MCF 10A (cell line): ENCODE data around the gene SEMA3F. TPM values are rescaled to one million over a fixed set of nuclear protein-coding genes. Genes with fewer than 3 reads are reported as not detected.

Source experiments
- BruUV-seq: library from RNA; stranded (reverse); fragments of 400-500 nt; replicated peaks from 2 replicates; lab custom pipeline; 2021; lab: Mats Ljungman, UMichigan
- CTCF ChIA-PET: fragments of 300-600 bp; sonication (Branson Sonifier 250); formaldehyde crosslinking; extraction: SDS; loops from one replicate; lab custom pipeline; 2021; ENCODE audit warnings: antibody characterized with exemption, inconsistent platforms; lab: Yijun Ruan, JAX
- POLR2A ChIA-PET: fragments of 300-600, 350-650 bp; sonication (Branson Sonifier 250); formaldehyde crosslinking; extraction: SDS; loops from one replicate; lab custom pipeline; 2020; ENCODE audit warnings: antibody characterized with exemption, inconsistent platforms; lab: Yijun Ruan, JAX
- DNase-seq: peaks from one replicate; pipeline ENCODE4 v3.0.0-alpha.2; 2018; ENCODE audit not compliant: unreplicated experiment
- H3K27ac Mint-ChIP-seq: one replicate; pipeline ENCODE4 v1.8.0; 2022; ENCODE audit warnings: mild to moderate bottlenecking, low read depth, mixed read lengths; ENCODE audit not compliant: unreplicated experiment
- H3K27me3 Mint-ChIP-seq: one replicate; pipeline ENCODE4 v1.8.0; 2022; ENCODE audit warnings: mixed read lengths; ENCODE audit not compliant: insufficient read depth, unreplicated experiment
- H3K36me3 Mint-ChIP-seq: one replicate; pipeline ENCODE4 v1.8.0; 2022; ENCODE audit warnings: mild to moderate bottlenecking, moderate library complexity, mixed read lengths; ENCODE audit not compliant: insufficient read depth, unreplicated experiment
- H3K4me1 Mint-ChIP-seq: one replicate; pipeline ENCODE4 v1.8.0; 2022; ENCODE audit warnings: mixed read lengths; ENCODE audit not compliant: insufficient read depth, unreplicated experiment
- H3K4me3 Mint-ChIP-seq: one replicate; pipeline ENCODE4 v1.8.0; 2022; ENCODE audit warnings: mild to moderate bottlenecking, moderate library complexity, mixed read lengths; ENCODE audit not compliant: unreplicated experiment
- H3K9me3 Mint-ChIP-seq: one replicate; pipeline ENCODE4 v1.8.0; 2022; ENCODE audit warnings: mixed read lengths; ENCODE audit not compliant: unreplicated experiment
- CTCF ChIP-seq: fragments of 200-600 bp; IDR thresholded peaks from one replicate; pipeline ENCODE4 v1.8.0; 2022; ENCODE audit warnings: antibody characterized with exemption, mild to moderate bottlenecking; ENCODE audit not compliant: unreplicated experiment
- intact Hi-C: fragments of 100-400 bp; cut with micrococcal nuclease; formaldehyde crosslinking; loops from 2 replicates; pipeline ENCODE4 v1.14.1; 2022
- total RNA-seq: library from RNA; stranded (reverse); gene quantifications from 2 replicates; pipeline ENCODE4 v1.2.3, GENCODE V29; 2022

The SEMA3F gene
- total RNA-seq, 1 experiment from 2014 or later = 34.6 TPM

GRCh38 chr3:50182533-50183099 is 27.5 kb downstream of the SEMA3F start:
- no peaks in the 10 kb centered on the region for H3K27me3 Mint-ChIP-seq
- BruUV-seq = no TSS peak
- ChIA-PET POLR2A (interaction anchor here (0.6 to 1.1 kb wide), 4 partner anchors 10 to 62 kb away, joined by 3 to 6 read pairs (median 3); no protein-coding TSS in a partner anchor), CTCF (interaction anchor here (1.3 to 16.0 kb wide), 4 partner anchors 9 to 61 kb away, joined by 5 to 245 read pairs (median 12); partner anchors contain the start of gene GNAT1)
- H3K27ac Mint-ChIP-seq = no peak overlapping the region
- peaks cover 83% of the 10 kb centered on the region for H3K36me3 Mint-ChIP-seq
- no peaks in the 10 kb centered on the region for H3K9me3 Mint-ChIP-seq
- no peak overlapping the region for H3K4me3 Mint-ChIP-seq
- intact Hi-C loops = no loop called here
- TF ChIP-seq CTCF = no peak
- DNase-seq = no peak
- no peaks in the 10 kb centered on the region for H3K4me1 Mint-ChIP-seq

- no peak for DNase-seq
- POLR2A ChIA-PET = interaction anchor here (0.6 kb wide), 1 partner anchor 19 kb away, joined by 3 read pairs; no protein-coding TSS in a partner anchor
- intact Hi-C loops = no loop called here
- TF ChIP-seq CTCF = no peak
- CTCF ChIA-PET = interaction anchor here (0.7 to 16.0 kb wide), 7 partner anchors 8 to 222 kb away, joined by 3 to 245 read pairs (median 5); partner anchors contain the start of gene GNAT1
- no peaks in the 10 kb centered on the region for H3K27me3 Mint-ChIP-seq
- H3K4me1 Mint-ChIP-seq = no peaks in the 10 kb centered on the region
- no peak overlapping the region for H3K4me3 Mint-ChIP-seq
- BruUV-seq = no TSS peak
- peaks cover 79% of the 10 kb centered on the region for H3K36me3 Mint-ChIP-seq
- no peak overlapping the region for H3K27ac Mint-ChIP-seq
- no peaks in the 10 kb centered on the region for H3K9me3 Mint-ChIP-seq
Measured at GRCh38 chr3:50183755-50184154, 28.6 kb downstream of the SEMA3F start.

- peaks cover 78% of the 10 kb centered on the region for H3K36me3 Mint-ChIP-seq
- ChIA-PET POLR2A (interaction anchor here (0.6 to 1.2 kb wide), 2 partner anchors 8 to 19 kb away, joined by 3 read pairs; no protein-coding TSS in a partner anchor), CTCF (interaction anchor here (1.0 to 16.0 kb wide), 8 partner anchors 7 to 222 kb away, joined by 3 to 245 read pairs (median 5); partner anchors contain the start of gene GNAT1)
- H3K27ac Mint-ChIP-seq = no peak overlapping the region
- H3K9me3 Mint-ChIP-seq = no peaks in the 10 kb centered on the region
- BruUV-seq = no TSS peak
- H3K27me3 Mint-ChIP-seq = no peaks in the 10 kb centered on the region
- no peak for TF ChIP-seq CTCF
- no peaks in the 10 kb centered on the region for H3K4me1 Mint-ChIP-seq
- no peak for DNase-seq
- no peak overlapping the region for H3K4me3 Mint-ChIP-seq
- intact Hi-C loops = no loop called here
Measured at GRCh38 chr3:50184242-50184978, 29.3 kb downstream of the SEMA3F start.

GRCh38 chr3:50185230-50185629 is 30.1 kb downstream of the SEMA3F start:
- no peak overlapping the region for H3K4me3 Mint-ChIP-seq
- no TSS peak for BruUV-seq
- H3K27ac Mint-ChIP-seq = no peak overlapping the region
- no peak for DNase-seq
- CTCF ChIA-PET = interaction anchor here (0.6 to 16.0 kb wide), 7 partner anchors 9 to 75 kb away, joined by 3 to 245 read pairs (median 5); no protein-coding TSS in a partner anchor
- peaks cover 76% of the 10 kb centered on the region for H3K36me3 Mint-ChIP-seq
- intact Hi-C loops = no loop called here
- H3K27me3 Mint-ChIP-seq = no peaks in the 10 kb centered on the region
- POLR2A ChIA-PET = interaction anchor here (1.2 kb wide), 1 partner anchor 9 kb away, joined by 3 read pairs; no protein-coding TSS in a partner anchor
- TF ChIP-seq CTCF = no peak
- H3K9me3 Mint-ChIP-seq = no peaks in the 10 kb centered on the region
- no peaks in the 10 kb centered on the region for H3K4me1 Mint-ChIP-seq
